Keratinocyte (primary cell): Measurements from ENCODE around the gene SEBOX. TPM values are rescaled to one million over a fixed set of nuclear protein-coding genes. Genes with fewer than 3 reads are reported as not detected.

Source experiments
- DNase-seq: peaks from one replicate; pipeline ENCODE4 v3.0.0-alpha.2; 2011; ENCODE audit warnings: low read depth, missing footprints, low spot score
- FAIRE-seq: peaks from 2 replicates; lab custom pipeline; 2011; peaks lifted over from hg19 to GRCh38; lab: Jason Lieb, UNC
- H2AFZ ChIP-seq: 2 replicates; pipeline ENCODE4 v1.6.0; 2012; ENCODE audit warnings: low read length, control low read depth, inconsistent platforms; ENCODE audit not compliant: control insufficient read depth
- H3K27ac ChIP-seq: 2 replicates; pipeline ENCODE4 v1.5.1; 2011; ENCODE audit warnings: low read length; ENCODE audit not compliant: control insufficient read depth, insufficient read depth
- H3K27me3 ChIP-seq: 3 replicates; pipeline ENCODE4 v1.6.0; 2011; ENCODE audit warnings: low read length; ENCODE audit not compliant: control insufficient read depth, insufficient read depth; ENCODE audit errors: extremely low read depth
- H3K36me3 ChIP-seq, 2 experiments: 2 replicates in 1 of 2; 3 replicates in 1 of 2; pipeline ENCODE4 v1.5.1; 2011; ENCODE audit warnings: low read length in 2 of 2, mild to moderate bottlenecking in 1 of 2; ENCODE audit not compliant: control insufficient read depth in 2 of 2, insufficient read depth in 2 of 2; ENCODE audit errors: extremely low read depth in 1 of 2
- H3K4me1 ChIP-seq: 3 replicates; pipeline ENCODE4 v1.5.1; 2011; ENCODE audit warnings: low read length; ENCODE audit not compliant: control insufficient read depth, insufficient read depth; ENCODE audit errors: extremely low read depth
- H3K4me2 ChIP-seq: 3 replicates; pipeline ENCODE4 v1.6.0; 2011; ENCODE audit warnings: low read depth, low read length; ENCODE audit not compliant: control insufficient read depth, insufficient read depth; ENCODE audit errors: extremely low read depth
- H3K4me3 ChIP-seq, 3 experiments: fragments of 200-600 bp in 1 of 3; sonication (generic) in 1 of 3; 2 replicates in 2 of 3; 3 replicates in 1 of 3; pipeline ENCODE4 v1.5.1; 2011 to 2016; ENCODE audit warnings: low read length in 3 of 3, mild to moderate bottlenecking in 3 of 3, control low read depth in 2 of 3, inconsistent platforms in 1 of 3, low read depth in 1 of 3, mixed read lengths in 1 of 3, mixed run types in 1 of 3, moderate library complexity in 1 of 3; ENCODE audit not compliant: control insufficient read depth in 2 of 3, insufficient read depth in 2 of 3; ENCODE audit errors: extremely low read depth in 1 of 3
- H3K79me2 ChIP-seq: 2 replicates; pipeline ENCODE4 v1.6.0; 2012; ENCODE audit warnings: low read length; ENCODE audit not compliant: control insufficient read depth, insufficient read depth
- H3K9ac ChIP-seq: 3 replicates; pipeline ENCODE4 v1.6.0; 2011; ENCODE audit warnings: low read length; ENCODE audit not compliant: control insufficient read depth, insufficient read depth; ENCODE audit errors: extremely low read depth
- H3K9me1 ChIP-seq: 3 replicates; pipeline ENCODE4 v1.6.0; 2011; ENCODE audit warnings: low read length; ENCODE audit not compliant: control insufficient read depth, insufficient read depth; ENCODE audit errors: extremely low read depth
- H3K9me3 ChIP-seq: 2 replicates; pipeline ENCODE4 v1.5.1; 2012; ENCODE audit warnings: low read depth, low read length; ENCODE audit not compliant: control insufficient read depth
- H4K20me1 ChIP-seq: 3 replicates; pipeline ENCODE4 v1.6.0; 2011; ENCODE audit warnings: low read length; ENCODE audit not compliant: control insufficient read depth, insufficient read depth; ENCODE audit errors: extremely low read depth
- CTCF ChIP-seq, 3 experiments: IDR thresholded peaks in 1 of 3; conservative IDR thresholded peaks in 1 of 3; optimal IDR thresholded peaks in 1 of 3; 2 replicates in 2 of 3; 3 replicates in 1 of 3; pipeline versions ENCODE3 to v1.5.1; 2011; ENCODE audit warnings: low read length in 3 of 3, mild to moderate bottlenecking in 3 of 3, moderate library complexity in 2 of 3, control low read depth in 1 of 3, inconsistent platforms in 1 of 3; ENCODE audit not compliant: insufficient read depth in 2 of 3; ENCODE audit errors: extremely low read depth in 1 of 3
- EZH2 ChIP-seq: IDR thresholded peaks from one replicate; pipeline ENCODE4 v1.6.1; 2012; ENCODE audit warnings: inconsistent platforms, mild to moderate bottlenecking, low read length, moderate library complexity
- dilution Hi-C: fragments of 300-500 bp; cut with MboI; formaldehyde crosslinking; loops from one replicate; pipeline ENCODE4 v1.7.0; 2020; ENCODE audit warnings: low sequenced_read_pairs; ENCODE audit not compliant: extremely low pct_ligation_motif_present
- polyA plus RNA-seq, 5 experiments: library from polyadenylated mRNA; depleted of rRNA in 3 of 5; stranded (reverse) in 3 of 5; stranded (forward) in 1 of 5; unstranded in 1 of 5; fragments of >200 nt; gene quantifications; 1 replicate in 1 of 5; 2 replicates in 3 of 5; 3 replicates in 1 of 5; pipeline versions ENCODE4 v1.2.1 to v1.2.3, GENCODE V29; 2011 to 2012; ENCODE audit warnings: missing spikeins in 2 of 5, low read depth in 1 of 5, low replicate concordance in 1 of 5

The SEBOX gene
- polyA plus RNA-seq, 1 donor (not counting 4 experiments of a cell fraction or from before 2014, with no cell fraction given) = not detected

DNA sequence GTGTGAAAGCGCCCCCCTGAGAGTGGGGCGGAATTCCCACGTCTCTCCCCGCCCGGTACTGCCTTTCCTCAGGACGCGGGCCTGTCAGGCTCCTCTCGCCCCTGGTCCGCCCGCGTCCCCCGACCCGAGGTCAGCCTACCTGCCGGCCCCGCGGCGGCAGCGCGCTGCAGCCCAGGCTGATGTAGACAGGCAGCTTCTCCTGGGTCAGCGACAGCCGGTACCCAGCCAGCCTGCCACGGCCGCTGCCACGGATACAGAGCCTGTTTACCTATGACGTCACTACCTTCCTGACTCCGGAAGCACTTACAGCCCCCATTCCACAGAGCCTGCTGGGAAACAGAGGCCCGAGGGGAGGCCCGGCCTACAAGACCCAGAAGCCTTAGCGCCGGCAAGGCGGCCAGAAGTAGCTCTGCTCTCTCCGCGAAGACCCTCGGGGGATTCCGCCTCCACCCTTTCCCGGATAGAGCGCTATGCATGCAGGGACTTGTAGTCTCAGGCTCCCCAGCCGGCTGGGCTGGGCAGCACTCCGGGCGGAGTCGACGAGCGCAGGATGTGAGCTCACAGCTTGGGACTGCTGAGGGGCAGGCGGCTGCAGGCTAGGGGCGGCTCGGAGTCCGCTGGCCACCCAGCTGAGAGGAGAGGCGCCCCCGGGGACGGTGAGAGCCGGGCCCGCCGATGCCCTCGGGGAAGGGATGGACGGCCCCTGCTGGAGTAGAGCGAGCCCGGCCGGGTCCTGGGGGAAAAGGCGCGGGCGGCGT is 29.6 kb downstream of the SEBOX start, which contains the start of the genes IFT20 and TNFAIP1:
Gene IFT20 (minus strand): TSS at position 272 of the 758 bp plus-strand sequence. CDS start 3,487 bp downstream, outside the sequence.
Gene TNFAIP1 (plus strand): TSS at position 561 of the 758 bp plus-strand sequence. CDS start 3,761 bp downstream, outside the sequence.
- no peaks in the 10 kb centered on the region for H3K27me3 ChIP-seq
- H3K9me3 ChIP-seq = no peaks in the 10 kb centered on the region
- H3K4me2 ChIP-seq = peak within 1 kb of the TSS; percentile 99
- peaks cover 38% of the 10 kb centered on the region for H3K4me1 ChIP-seq
- DNase-seq (peak; percentile 100), FAIRE-seq (peak; percentile 86)
- no peak for TF ChIP-seq EZH2
- peak in 1 of 3 experiments; percentile 21 for TF ChIP-seq CTCF (optimal IDR thresholded peaks at IDR 0.05 in 1 of 3, IDR thresholded peaks at IDR 0.05 in 1 of 3, conservative IDR thresholded peaks at IDR 0.05 in 1 of 3; ENCODE audit: extremely low read depth in 1 of 3, insufficient read depth in 2 of 3, low read length in 3 of 3)
- dilution Hi-C loops = no loop called here
- H3K27ac ChIP-seq = peak within 1 kb of the TSS; percentile 99
- H3K36me3 ChIP-seq = peaks cover 19 to 22% of the 10 kb centered on the region in 2 experiments
- peaks cover 18% of the 10 kb centered on the region for H4K20me1 ChIP-seq
- peak within 1 kb of the TSS; percentile 74 to 99 (median 97) for H3K4me3 ChIP-seq
- H3K9me1 ChIP-seq = peaks cover 10% of the 10 kb centered on the region
- peak within 1 kb of the TSS; percentile 99 for H3K9ac ChIP-seq
- peak within 1 kb of the TSS; percentile 83 for H2AFZ ChIP-seq
- peaks cover 59% of the 10 kb centered on the region for H3K79me2 ChIP-seq

GRCh38 chr17:28334666-28335200 is 30.3 kb downstream of the SEBOX start:
- peaks cover 15% of the 10 kb centered on the region for H4K20me1 ChIP-seq
- DNase-seq = no peak
- H3K4me3 ChIP-seq = peak overlapping the region; percentile 74 to 97 (median 92)
- H3K4me2 ChIP-seq = peak overlapping the region; percentile 93
- no peaks in the 10 kb centered on the region for H3K9me3 ChIP-seq
- peak overlapping the region; percentile 99 for H3K9ac ChIP-seq
- peaks cover 14 to 17% of the 10 kb centered on the region in 2 experiments for H3K36me3 ChIP-seq
- no peaks in the 10 kb centered on the region for H3K27me3 ChIP-seq
- H2AFZ ChIP-seq = peak overlapping the region; percentile 83
- no peak for TF ChIP-seq EZH2
- TF ChIP-seq CTCF (optimal IDR thresholded peaks at IDR 0.05 in 1 of 3, IDR thresholded peaks at IDR 0.05 in 1 of 3, conservative IDR thresholded peaks at IDR 0.05 in 1 of 3; ENCODE audit: extremely low read depth in 1 of 3, insufficient read depth in 2 of 3, low read length in 3 of 3) = no peak
- peak overlapping the region; percentile 99 for H3K27ac ChIP-seq
- peaks cover 10% of the 10 kb centered on the region for H3K9me1 ChIP-seq
- H3K4me1 ChIP-seq = peaks cover 38% of the 10 kb centered on the region
- FAIRE-seq = no peak
- dilution Hi-C loops = no loop called here
- H3K79me2 ChIP-seq = peaks cover 52% of the 10 kb centered on the region
